K562 (cell line): ENCODE measurements around the gene TRIM27. TPM values are rescaled to one million over a fixed set of nuclear protein-coding genes. Genes with fewer than 3 reads are reported as not detected.

Experiments used
- ATAC-seq: fragments of 200-7000 bp; cut with Tn5 transposase; 3 replicates; pipeline ENCODE4 v1.9.1; 2020; ENCODE audit warnings: moderate library complexity
- BruUV-seq: library from RNA; stranded (reverse); fragments of 400-500 nt; replicated peaks from 2 replicates; lab custom pipeline; 2021; lab: Mats Ljungman, UMichigan
- CTCF ChIA-PET: fragments of 300-600 bp; formaldehyde crosslinking; extraction: SDS; loops from one replicate; lab custom pipeline; 2021; ENCODE audit warnings: low intra/inter-chr PET ratio; lab: Yijun Ruan, JAX
- POLR2A ChIA-PET: fragments of 300-600, 350-650 bp; sonication (Branson Sonifier 250); formaldehyde crosslinking; extraction: SDS; loops from one replicate; lab custom pipeline; 2021; ENCODE audit warnings: antibody characterized with exemption, inconsistent platforms; lab: Yijun Ruan, JAX
- DNase-seq, 4 experiments: peaks; one replicate each; pipeline versions ENCODE4 v3.0.0 to v3.0.0-alpha.2; 2011 to 2018; ENCODE audit warnings: low spot score in 3 of 4, mixed read lengths in 3 of 4; ENCODE audit errors: extremely low read depth in 1 of 4
- FAIRE-seq: peaks from 2 replicates; lab custom pipeline; 2011; peaks lifted over from hg19 to GRCh38; lab: Jason Lieb, UNC
- H2AFZ ChIP-seq: 2 replicates; pipeline ENCODE4 v1.6.0; 2011; ENCODE audit warnings: low read depth, low read length, control low read depth, inconsistent platforms
- H3K27ac ChIP-seq: fragments of 200-600 bp; 3 replicates; pipeline ENCODE4 v1.8.0; 2011; ENCODE audit warnings: low read depth, mild to moderate bottlenecking, control low read depth, inconsistent platforms, low read length, moderate library complexity, mixed read lengths; ENCODE audit errors: extremely low read depth
- H3K27me3 ChIP-seq, 2 experiments: fragments of 300-600 bp in 1 of 2; 2 replicates in 1 of 2; 3 replicates in 1 of 2; pipeline versions ENCODE4 v1.6.0 to v1.8.0; 2011; ENCODE audit warnings: inconsistent platforms in 2 of 2, low read length in 2 of 2, mild to moderate bottlenecking in 1 of 2, mixed read lengths in 1 of 2, moderate library complexity in 1 of 2; ENCODE audit not compliant: control insufficient read depth in 2 of 2, insufficient read depth in 2 of 2
- H3K36me3 ChIP-seq: fragments of 300-600 bp; 3 replicates; pipeline ENCODE4 v1.8.0; 2011; ENCODE audit warnings: mild to moderate bottlenecking, low read length, inconsistent platforms; ENCODE audit not compliant: control insufficient read depth, insufficient read depth
- H3K4me1 ChIP-seq, 2 experiments: fragments of 200-600 bp in 1 of 2; replicated peaks in 1 of 2; 2 replicates in 1 of 2; 3 replicates in 1 of 2; pipeline versions ENCODE4 v1.5.1 to v1.8.0; 2011; ENCODE audit warnings: inconsistent platforms in 2 of 2, low read length in 2 of 2, mild to moderate bottlenecking in 1 of 2, mixed read lengths in 1 of 2, moderate library complexity in 1 of 2; ENCODE audit not compliant: control insufficient read depth in 2 of 2, insufficient read depth in 2 of 2
- H3K4me2 ChIP-seq: 2 replicates; pipeline ENCODE4 v1.6.1; 2011; ENCODE audit warnings: low read length, control low read depth, inconsistent platforms, mixed read lengths; ENCODE audit not compliant: insufficient read depth
- H3K4me3 ChIP-seq: fragments of 200-600 bp; sonication (generic), shearing (Covaris generic); 2 replicates; pipeline ENCODE4 v1.5.1; 2016; ENCODE audit warnings: control low read depth, inconsistent platforms
- H3K79me2 ChIP-seq: fragments of 200-600 bp; 3 replicates; pipeline ENCODE4 v1.8.0; 2011; ENCODE audit warnings: low read length, inconsistent platforms; ENCODE audit not compliant: control insufficient read depth, insufficient read depth
- H3K9ac ChIP-seq, 2 experiments: 2 replicates each; pipeline versions ENCODE4 v1.6.0 to v1.6.1; 2011; ENCODE audit warnings: low read depth in 2 of 2, low read length in 2 of 2, control low read depth in 1 of 2, inconsistent platforms in 1 of 2, mild to moderate bottlenecking in 1 of 2, mixed read lengths in 1 of 2; ENCODE audit not compliant: insufficient read depth in 1 of 2
- H3K9me1 ChIP-seq: one replicate; pipeline ENCODE4 v1.6.0; 2011; ENCODE audit warnings: inconsistent platforms, mild to moderate bottlenecking, low read length, moderate library complexity; ENCODE audit not compliant: control insufficient read depth, insufficient read depth
- H3K9me3 ChIP-seq: replicated peaks from 2 replicates; pipeline ENCODE4 v1.5.1; 2011; ENCODE audit warnings: low read depth, low read length, inconsistent platforms; ENCODE audit not compliant: control insufficient read depth, insufficient read depth
- H4K20me1 ChIP-seq: replicated peaks from 2 replicates; pipeline ENCODE4 v1.6.1; 2011; ENCODE audit warnings: low read length, inconsistent platforms, mixed read lengths; ENCODE audit not compliant: control insufficient read depth, insufficient read depth
- ATF7 ChIP-seq: fragments of 450-650 bp; IDR thresholded peaks from 2 replicates; pipeline ENCODE4 v1.7.1; 2014; ENCODE audit warnings: mild to moderate bottlenecking, moderate library complexity
- ELF2 ChIP-seq: fragments of 250-450 bp; sonication (Bioruptor Pico); IDR thresholded peaks from 2 replicates; pipeline ENCODE4 v1.5.0; 2021; ENCODE audit warnings: mild to moderate bottlenecking
- HMG20B ChIP-seq: fragments of 250-450 bp; sonication (Bioruptor Pico); IDR thresholded peaks from 2 replicates; pipeline ENCODE4 v1.5.0; 2021; ENCODE audit warnings: mild to moderate bottlenecking
- NRF1 ChIP-seq, 2 experiments: fragments of 450-650 bp; IDR thresholded peaks in 1 of 2; conservative IDR thresholded peaks in 1 of 2; 2 replicates each; pipeline ENCODE4 v1.6.1; 2014; ENCODE audit warnings: mild to moderate bottlenecking in 2 of 2
- PCBP2 ChIP-seq: fragments of 200-400 bp; formaldehyde crosslinking; IDR thresholded peaks from 2 replicates; pipeline ENCODE4 v1.6.1; 2018; ENCODE audit warnings: low read length, low read depth, mild to moderate bottlenecking, moderate library complexity; ENCODE audit not compliant: poor library complexity, severe bottlenecking
- PHF8 ChIP-seq: fragments of 200-600 bp; sonication (generic); IDR thresholded peaks from 2 replicates; pipeline ENCODE4 v1.6.1; 2012; ENCODE audit warnings: mixed run types, mild to moderate bottlenecking, inconsistent platforms, low read length, moderate library complexity, borderline replicate concordance
- ZNF23 ChIP-seq: fragments of 250-450 bp; sonication (Bioruptor Pico); IDR thresholded peaks from 2 replicates; pipeline ENCODE4 v1.4.0; 2020; ENCODE audit warnings: mild to moderate bottlenecking
- ZNF3 ChIP-seq: fragments of 250-450 bp; sonication (Bioruptor Pico); IDR thresholded peaks from 2 replicates; pipeline ENCODE4 v1.5.0; 2021; ENCODE audit warnings: mild to moderate bottlenecking, moderate library complexity
- WGBS: fragments of 100-300 bp; shearing (Covaris generic); methylation state at CpG from one replicate; pipeline ENCODE4 v1.1.6; 2016; ENCODE audit warnings: low coverage, mixed read lengths; ENCODE audit not compliant: insufficient coverage; ENCODE audit errors: missing lambda C conversion rate; 5-methylcytosine and 5-hydroxymethylcytosine counted together
- in situ Hi-C: fragments of 300-500 bp; cut with MboI; formaldehyde crosslinking; loops from 4 replicates; pipeline ENCODE4 v1.15.0; 2018; ENCODE audit warnings: inconsistent platforms, mixed read lengths
- intact Hi-C: fragments of 100-400 bp; cut with micrococcal nuclease; formaldehyde crosslinking; loops from 2 replicates; pipeline ENCODE4 v1.14.2; 2022
- polyA plus RNA-seq, 8 experiments: library from polyadenylated mRNA; depleted of rRNA in 4 of 8; stranded (reverse) in 5 of 8; unstranded in 3 of 8; fragments of >200 nt; fragmentation: Nextera tagmentation in 2 of 8; fragmentation: Illumina TruSeq in 1 of 8; extraction: Ambion mirVana in 2 of 8; extraction: Trizol in 1 of 8; gene quantifications; 2 replicates each; pipeline versions ENCODE4 v1.2.1 to v1.2.3, GENCODE V29; 2011 to 2014; ENCODE audit warnings: inconsistent platforms in 1 of 8, missing spikeins in 1 of 8
- total RNA-seq, 7 experiments: library from RNA; depleted of rRNA in 6 of 7; stranded (reverse); fragments of >200 nt in 6 of 7; fragmentation: Illumina TruSeq in 2 of 7; extraction: Trizol in 2 of 7; gene quantifications; 2 replicates each; pipeline versions ENCODE4 v1.2.1 to v1.2.3, GENCODE V29; 2011 to 2021; ENCODE audit warnings: low replicate concordance in 1 of 7
- TF ChIP-seq, protein P1 (sequence below), 2 experiments: fragments of 450-650 bp in 1 of 2; sonication (generic) in 1 of 2; formaldehyde crosslinking in 1 of 2; IDR thresholded peaks in 1 of 2; conservative IDR thresholded peaks in 1 of 2; 2 replicates each; pipeline versions ENCODE4 v1.6.1 to v1.8.1; 2016 to 2023; ENCODE audit warnings: mild to moderate bottlenecking in 2 of 2, moderate library complexity in 2 of 2, inconsistent platforms in 1 of 2, missing genetic modification reagents in 1 of 2
- TF ChIP-seq, protein P2 (sequence below): fragments of 250-450 bp; sonication (Bioruptor Pico); IDR thresholded peaks from 2 replicates; pipeline ENCODE4 v1.8.0; 2022; ENCODE audit warnings: moderate library complexity, mild to moderate bottlenecking, inconsistent platforms

The TRIM27 gene
- total and polyA plus RNA-seq, 9 of the 15 experiments (the other 6 are each of a cell fraction or from before 2014, with no cell fraction given): 37.7 to 235 (median 122) TPM

DNA sequence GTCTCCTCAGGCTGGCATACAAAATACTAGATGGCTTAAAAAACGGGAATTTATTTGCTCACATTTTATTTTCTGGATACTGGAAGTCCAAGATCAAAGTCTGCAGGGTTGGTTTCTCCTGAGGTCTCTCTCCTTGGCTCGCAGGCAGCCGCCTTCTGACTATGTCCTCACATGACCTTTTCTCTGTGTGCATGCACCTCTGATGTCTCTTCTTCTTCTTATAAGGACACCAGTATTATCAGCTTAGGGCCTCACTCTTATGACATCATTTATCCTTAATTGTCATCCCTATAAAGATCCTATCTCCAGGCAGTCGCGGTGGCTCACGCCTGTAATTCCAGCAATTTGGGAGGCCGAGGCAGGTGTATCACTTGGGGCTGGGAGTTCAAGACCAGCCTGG lies 9.3 kb upstream of the TRIM27 start:
- Histone ChIP-seq H3K27ac (no peak overlapping the region), H3K9me1 (no peaks in the 10 kb centered on the region), H3K9me3 (no peaks in the 10 kb centered on the region), H3K9ac (no peak overlapping the region), H3K27me3 (no peaks in the 10 kb centered on the region), H3K4me1 (peaks cover 1 to 7% of the 10 kb centered on the region in 2 experiments; a peak in 3 of 5 replicates), H3K79me2 (no peaks in the 10 kb centered on the region), H4K20me1 (no peaks in the 10 kb centered on the region), H3K36me3 (no peaks in the 10 kb centered on the region), H3K4me3 (no peak overlapping the region), H3K4me2 (no peak overlapping the region), H2AFZ (no peak overlapping the region)
- in situ Hi-C loops (no loop called here), intact Hi-C loops (no loop called here)
- CTCF ChIA-PET: no interaction called here
- FAIRE-seq (no peak), DNase-seq (no peak), ATAC-seq (no peak)
- BruUV-seq: no TSS peak
- peak; percentile 48; the same call in 1 of the 2 replicates for TF ChIP-seq ATF7
- TF ChIP-seq PHF8: no peak
- TF ChIP-seq ELF2 (CRISPR knock-in tag): no peak
- no peak for TF ChIP-seq HMG20B (CRISPR knock-in tag)
- TF ChIP-seq, protein P1, sequence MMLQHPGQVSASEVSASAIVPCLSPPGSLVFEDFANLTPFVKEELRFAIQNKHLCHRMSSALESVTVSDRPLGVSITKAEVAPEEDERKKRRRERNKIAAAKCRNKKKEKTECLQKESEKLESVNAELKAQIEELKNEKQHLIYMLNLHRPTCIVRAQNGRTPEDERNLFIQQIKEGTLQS (IDR thresholded peaks at IDR 0.05): peak; percentile 43; the same call in 1 of the 2 replicates
- TF ChIP-seq, protein P1 (CRISPR knock-in tag; conservative IDR thresholded peaks at IDR 0.05): no peak
- TF ChIP-seq PCBP2: no peak
- TF ChIP-seq, protein P2, sequence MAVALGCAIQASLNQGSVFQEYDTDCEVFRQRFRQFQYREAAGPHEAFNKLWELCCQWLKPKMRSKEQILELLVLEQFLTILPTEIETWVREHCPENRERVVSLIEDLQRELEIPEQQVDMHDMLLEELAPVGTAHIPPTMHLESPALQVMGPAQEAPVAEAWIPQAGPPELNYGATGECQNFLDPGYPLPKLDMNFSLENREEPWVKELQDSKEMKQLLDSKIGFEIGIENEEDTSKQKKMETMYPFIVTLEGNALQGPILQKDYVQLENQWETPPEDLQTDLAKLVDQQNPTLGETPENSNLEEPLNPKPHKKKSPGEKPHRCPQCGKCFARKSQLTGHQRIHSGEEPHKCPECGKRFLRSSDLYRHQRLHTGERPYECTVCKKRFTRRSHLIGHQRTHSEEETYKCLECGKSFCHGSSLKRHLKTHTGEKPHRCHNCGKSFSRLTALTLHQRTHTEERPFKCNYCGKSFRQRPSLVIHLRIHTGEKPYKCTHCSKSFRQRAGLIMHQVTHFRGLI (CRISPR knock-in tag): no peak
- TF ChIP-seq ZNF3 (CRISPR knock-in tag): no peak
- TF ChIP-seq ZNF23 (CRISPR knock-in tag): no peak
- TF ChIP-seq NRF1 (conservative IDR thresholded peaks at IDR 0.05 in 1 of 2, IDR thresholded peaks at IDR 0.05 in 1 of 2): peak; percentile 69 to 78
- 49% methylated on average over 7 of the region's 7 CpGs for WGBS
- POLR2A ChIA-PET: interaction anchor here (0.6 to 9.9 kb wide), 2 partner anchors 10 to 841 kb away, joined by 3 to 68 read pairs; partner anchors contain the start of gene TRIM27
